Gastrocnemius medialis (tissue), 4 donors: Measurements from ENCODE around the gene CYP51A1. TPM values are rescaled to one million over a fixed set of nuclear protein-coding genes. Genes with fewer than 3 reads are reported as not detected.
"Not testable (repeated sequence)": the region's sequence is repeated elsewhere in the genome, so short reads cannot be mapped to it uniquely, and the experiment has no call there.

ENCODE experiments used
- ATAC-seq, 2 donors: fragments of 150-250 bp; one replicate each; pipeline ENCODE4 v1.9.1; 2016
- DNase-seq, 2 donors: peaks; one replicate each; pipeline ENCODE4 v3.0.0-alpha.2; 2019
- H3K27ac ChIP-seq, 4 donors: fragments of 200-600 bp; sonication (generic); 1 replicate in 1 of 4; 2 replicates in 3 of 4; pipeline ENCODE4 v1.5.1; 2016 to 2018; ENCODE audit warnings: mild to moderate bottlenecking in 2 of 4, moderate library complexity in 1 of 4
- H3K27me3 ChIP-seq, 3 donors: fragments of 200-600 bp; sonication (generic) in 2 of 3; 1 replicate in 1 of 3; 2 replicates in 2 of 3; pipeline versions ENCODE4 v1.5.1 to v1.6.0; 2016 to 2019; ENCODE audit warnings: mild to moderate bottlenecking in 1 of 3, moderate library complexity in 1 of 3
- H3K36me3 ChIP-seq, 2 donors: fragments of 200-600 bp; sonication (generic) in 1 of 2; one replicate each; pipeline ENCODE4 v1.5.1; 2017 to 2018
- H3K4me1 ChIP-seq, 2 donors: fragments of 200-600 bp; sonication (generic) in 1 of 2; one replicate each; pipeline ENCODE4 v1.5.1; 2016 to 2017; ENCODE audit warnings: mild to moderate bottlenecking in 2 of 2
- H3K4me3 ChIP-seq, 4 donors: fragments of 200-600 bp; sonication (generic) in 3 of 4; 1 replicate in 1 of 4; 2 replicates in 3 of 4; pipeline ENCODE4 v1.5.1; 2016 to 2019; ENCODE audit warnings: mild to moderate bottlenecking in 2 of 4
- H3K9me3 ChIP-seq, 3 donors: fragments of 200-600 bp; sonication (generic) in 2 of 3; 1 replicate in 1 of 3; 2 replicates in 2 of 3; pipeline ENCODE4 v1.5.1; 2016 to 2019
- POLR2A ChIP-seq, 2 donors: fragments of 450-650 bp; IDR thresholded peaks; one replicate each; pipeline ENCODE4 v1.6.1; 2017; ENCODE audit warnings: antibody characterized with exemption in 2 of 2, mild to moderate bottlenecking in 2 of 2, moderate library complexity in 2 of 2
- in situ Hi-C, 4 donors: fragments of 200-750 bp; cut with MboI; loops; one replicate each; pipeline versions ENCODE4 v1.15.0 to v1.8.0; 2017; ENCODE audit warnings: low sequenced_read_pairs in 4 of 4
- intact Hi-C: fragments of 100-400 bp; cut with DNase I; formaldehyde crosslinking; loops from one replicate; pipeline ENCODE4 v1.15.1; 2023; ENCODE audit warnings: low total_unique reads
- total RNA-seq, 4 donors: library from RNA; depleted of rRNA; stranded (reverse); fragments of >200 nt; gene quantifications; one replicate each; pipeline versions ENCODE4 v1.1.0 to v1.2.3, GENCODE V29; 2016
- TF ChIP-seq, protein P1 (sequence below), 5 experiments: fragments of 450-650 bp in 3 of 5; fragments of 200-600 bp in 2 of 5; sonication (generic) in 2 of 5; IDR thresholded peaks in 4 of 5; conservative IDR thresholded peaks in 1 of 5; 1 replicate in 4 of 5; 2 replicates in 1 of 5; pipeline ENCODE4 v1.5.1; 2016 to 2019; ENCODE audit warnings: antibody characterized with exemption in 5 of 5, mild to moderate bottlenecking in 3 of 5, moderate library complexity in 3 of 5

CYP51A1 gene
- total RNA-seq, 4 donors from 2014 or later: 4.7 to 13.3 (median 9.7) TPM

GRCh38 chr7:92092210-92092609 is 42.1 kb downstream of the CYP51A1 start:
- Histone ChIP-seq H3K27ac (no peak overlapping the region), H3K9me3 (no peaks in the 10 kb centered on the region), H3K27me3 (no peaks in the 10 kb centered on the region), H3K4me1 (no peaks in the 10 kb centered on the region), H3K36me3 (peaks cover 4 to 90% of the 10 kb centered on the region in 2 donors), H3K4me3 (no peak overlapping the region)
- in situ Hi-C loops: no loop called here
- intact Hi-C loops: loop anchor here (10.0 kb wide), 1 partner anchor 123 kb away; no protein-coding TSS in a partner anchor
- no peak for TF ChIP-seq POLR2A (IDR thresholded peaks at IDR 0.05)
- TF ChIP-seq, protein P1, sequence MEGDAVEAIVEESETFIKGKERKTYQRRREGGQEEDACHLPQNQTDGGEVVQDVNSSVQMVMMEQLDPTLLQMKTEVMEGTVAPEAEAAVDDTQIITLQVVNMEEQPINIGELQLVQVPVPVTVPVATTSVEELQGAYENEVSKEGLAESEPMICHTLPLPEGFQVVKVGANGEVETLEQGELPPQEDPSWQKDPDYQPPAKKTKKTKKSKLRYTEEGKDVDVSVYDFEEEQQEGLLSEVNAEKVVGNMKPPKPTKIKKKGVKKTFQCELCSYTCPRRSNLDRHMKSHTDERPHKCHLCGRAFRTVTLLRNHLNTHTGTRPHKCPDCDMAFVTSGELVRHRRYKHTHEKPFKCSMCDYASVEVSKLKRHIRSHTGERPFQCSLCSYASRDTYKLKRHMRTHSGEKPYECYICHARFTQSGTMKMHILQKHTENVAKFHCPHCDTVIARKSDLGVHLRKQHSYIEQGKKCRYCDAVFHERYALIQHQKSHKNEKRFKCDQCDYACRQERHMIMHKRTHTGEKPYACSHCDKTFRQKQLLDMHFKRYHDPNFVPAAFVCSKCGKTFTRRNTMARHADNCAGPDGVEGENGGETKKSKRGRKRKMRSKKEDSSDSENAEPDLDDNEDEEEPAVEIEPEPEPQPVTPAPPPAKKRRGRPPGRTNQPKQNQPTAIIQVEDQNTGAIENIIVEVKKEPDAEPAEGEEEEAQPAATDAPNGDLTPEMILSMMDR (IDR thresholded peaks at IDR 0.05 in 4 of 5, conservative IDR thresholded peaks at IDR 0.05 in 1 of 5): no peak
- ATAC-seq (no peak), DNase-seq (no peak)

DNA sequence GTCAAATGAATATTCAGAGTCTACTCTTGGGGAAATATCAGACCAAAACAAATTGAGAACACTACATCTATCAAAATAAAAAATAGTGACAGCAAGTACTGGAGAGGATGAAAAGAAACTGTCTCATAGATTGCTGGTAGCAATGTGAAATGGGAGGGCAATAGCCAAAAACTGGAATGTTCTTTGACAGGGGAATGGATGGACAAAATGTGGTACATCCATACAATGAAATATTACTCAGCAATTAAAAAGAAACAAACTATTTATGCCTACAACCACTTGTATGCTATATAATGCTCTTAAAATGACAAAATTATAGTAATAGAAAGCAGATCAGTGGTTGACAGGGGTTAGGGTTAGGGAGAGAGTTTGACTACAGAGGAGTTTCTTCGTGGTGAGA is 46.0 kb downstream of the CYP51A1 start:
- no peak for DNase-seq
- H3K27ac ChIP-seq: no peak overlapping the region
- ATAC-seq: no peak
- TF ChIP-seq POLR2A (IDR thresholded peaks at IDR 0.05): no peak
- TF ChIP-seq, protein P1 (IDR thresholded peaks at IDR 0.05 in 4 of 5, conservative IDR thresholded peaks at IDR 0.05 in 1 of 5): no peak
- no peaks in the 10 kb centered on the region for H3K9me3 ChIP-seq
- in situ Hi-C loops: no loop called here
- H3K4me1 ChIP-seq: no peaks in the 10 kb centered on the region
- no peak overlapping the region for H3K4me3 ChIP-seq
- H3K27me3 ChIP-seq: no peaks in the 10 kb centered on the region
- intact Hi-C loops: no loop called here
- H3K36me3 ChIP-seq: peaks cover 7 to 91% of the 10 kb centered on the region in 2 donors

GRCh38 chr7:92083922-92084321 is 50.4 kb downstream of the CYP51A1 start:
- ATAC-seq, H3K9me3 ChIP-seq, H3K27me3 ChIP-seq, intact Hi-C loops, H3K4me3 ChIP-seq, H3K4me1 ChIP-seq, H3K27ac ChIP-seq, in situ Hi-C loops, DNase-seq: not testable (repeated sequence)
- H3K36me3 ChIP-seq: peaks cover 3 to 91% of the 10 kb centered on the region in 2 donors

DNA sequence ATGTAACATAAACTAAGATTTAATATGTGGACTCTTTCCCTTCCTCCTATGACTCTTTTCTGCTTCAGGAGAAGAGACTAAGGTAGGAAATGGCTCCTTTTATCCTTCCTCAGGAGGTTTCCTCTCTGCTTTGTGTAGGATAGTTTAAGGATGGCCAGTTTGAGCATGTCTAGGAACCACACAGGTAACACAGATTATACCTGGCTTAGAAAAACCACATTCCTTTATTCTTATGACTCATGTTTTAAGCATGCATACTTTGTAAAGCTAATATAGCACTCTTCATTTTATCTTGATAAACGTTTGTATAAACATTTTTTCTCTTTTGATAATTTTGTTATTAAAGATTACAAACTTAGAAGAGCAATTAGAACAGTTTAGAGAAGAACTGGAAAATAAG is 57.8 kb downstream of the CYP51A1 start:
- peaks cover 0 to 78% of the 10 kb centered on the region in 2 donors for H3K36me3 ChIP-seq
- in situ Hi-C loops: no loop called here
- ATAC-seq: no peak
- no peaks in the 10 kb centered on the region for H3K4me1 ChIP-seq
- no peaks in the 10 kb centered on the region for H3K27me3 ChIP-seq
- DNase-seq: no peak
- no peak overlapping the region for H3K4me3 ChIP-seq
- intact Hi-C loops: no loop called here
- no peak overlapping the region for H3K27ac ChIP-seq
- TF ChIP-seq POLR2A (IDR thresholded peaks at IDR 0.05): no peak
- TF ChIP-seq, protein P1 (IDR thresholded peaks at IDR 0.05 in 4 of 5, conservative IDR thresholded peaks at IDR 0.05 in 1 of 5): no peak
- H3K9me3 ChIP-seq: no peaks in the 10 kb centered on the region

DNA sequence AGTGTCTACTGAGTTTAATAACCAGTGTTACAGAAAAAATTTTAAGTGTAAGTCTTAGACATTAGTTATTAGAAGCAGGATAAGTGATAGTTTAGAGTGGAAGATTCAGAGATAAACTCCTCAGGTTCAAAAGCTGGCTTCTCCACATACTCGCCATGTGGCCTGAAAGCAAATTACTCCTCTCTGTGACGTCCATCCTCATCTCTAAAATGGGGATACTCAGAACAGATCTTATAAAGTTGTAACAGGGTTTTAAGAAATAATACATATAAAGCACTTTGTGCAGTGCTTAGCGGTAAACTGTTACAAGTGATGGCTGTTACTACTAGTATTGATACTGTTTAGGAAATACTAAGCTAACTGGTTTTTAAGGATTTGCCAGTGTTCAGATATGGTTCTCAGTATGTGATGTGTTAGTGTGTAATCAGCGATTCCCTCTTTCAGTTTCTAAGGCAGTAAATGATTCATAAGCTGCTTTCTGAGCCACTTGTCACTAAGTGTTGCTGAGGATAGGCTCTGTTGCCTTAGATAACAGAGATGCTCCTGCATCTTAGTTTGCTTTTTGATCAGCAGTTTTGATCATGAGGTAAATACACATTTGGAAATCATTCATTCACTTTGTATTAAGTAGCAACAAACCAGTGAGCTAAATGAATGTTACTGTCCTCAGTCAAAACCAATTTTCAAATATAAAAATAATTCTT is 58.7 kb downstream of the CYP51A1 start:
- H3K4me1 ChIP-seq: no peaks in the 10 kb centered on the region
- TF ChIP-seq, protein P1 (IDR thresholded peaks at IDR 0.05 in 4 of 5, conservative IDR thresholded peaks at IDR 0.05 in 1 of 5): no peak
- TF ChIP-seq POLR2A (IDR thresholded peaks at IDR 0.05): no peak
- peaks cover 0 to 85% of the 10 kb centered on the region in 2 donors for H3K36me3 ChIP-seq
- no peaks in the 10 kb centered on the region for H3K27me3 ChIP-seq
- no peak overlapping the region for H3K4me3 ChIP-seq
- ATAC-seq (no peak), DNase-seq (no peak)
- intact Hi-C loops (no loop called here), in situ Hi-C loops (no loop called here)
- no peak overlapping the region for H3K27ac ChIP-seq
- no peaks in the 10 kb centered on the region for H3K9me3 ChIP-seq
